ENCODE data around the gene GNAT2.

GNAT2 gene

DNA sequence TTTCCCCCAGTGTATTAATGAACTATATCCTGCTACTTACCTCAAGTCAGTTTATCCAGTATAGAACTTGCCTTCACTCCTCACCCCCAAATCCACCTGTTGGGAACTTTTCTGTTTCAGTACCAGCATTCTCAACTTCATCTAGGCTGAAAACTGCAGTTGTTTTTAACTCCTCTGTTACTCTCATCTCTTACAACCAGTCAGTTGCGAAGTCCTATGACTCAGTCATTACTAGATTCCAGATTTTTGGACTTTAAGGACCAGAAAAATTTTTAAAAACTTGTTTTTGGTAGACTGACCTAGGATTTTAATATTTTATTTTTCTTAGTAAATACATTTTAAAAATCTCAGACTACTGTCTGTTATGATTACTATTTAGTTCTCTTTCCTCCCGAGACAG is 62.9 kb downstream of the GNAT2 start:
- H3K9me3 ChIP-seq, result no peaks in the 10 kb centered on the region
- TF ChIP-seq CTCF (IDR thresholded peaks at IDR 0.05), result no peak
- peaks cover 69 to 91% of the 10 kb centered on the region in 2 experiments for H3K4me1 ChIP-seq (ENCODE audit: control insufficient read depth in 1 of 2, insufficient read depth in 1 of 2, low read depth in 1 of 2, low read length in 1 of 2)
- H3K4me3 ChIP-seq (ENCODE audit: low read depth in 1 of 2, low read length in 1 of 2), result no peak overlapping the region
- H3K27me3 ChIP-seq, result no peaks in the 10 kb centered on the region
- H3K27ac ChIP-seq, result peak overlapping the region; percentile 69
- no peaks in the 10 kb centered on the region for H3K36me3 ChIP-seq
